HEK293T (cell line): Measurements from ENCODE around the gene UGT1A10.
"Not testable (repeated sequence)": the region's sequence is repeated elsewhere in the genome, so short reads cannot be mapped to it uniquely, and the experiment has no call there.

Source experiments
- BHLHE40 ChIP-seq: fragments of 450-650 bp; IDR thresholded peaks from 2 replicates; pipeline ENCODE4 v1.6.1; 2016; ENCODE audit warnings: mild to moderate bottlenecking, moderate library complexity, borderline replicate concordance
- CTBP1 ChIP-seq: fragments of 450-650 bp; IDR thresholded peaks from 2 replicates; pipeline ENCODE4 v1.6.1; 2016; ENCODE audit warnings: borderline replicate concordance
- ELF4 ChIP-seq: fragments of 450-650 bp; IDR thresholded peaks from 2 replicates; pipeline ENCODE4 v1.6.1; 2017; ENCODE audit warnings: antibody characterized with exemption
- FOXK2 ChIP-seq: fragments of 450-650 bp; IDR thresholded peaks from 2 replicates; pipeline ENCODE4 v1.6.1; 2016; ENCODE audit warnings: mild to moderate bottlenecking
- FOXM1 ChIP-seq: fragments of 450-650 bp; IDR thresholded peaks from 2 replicates; pipeline ENCODE4 v1.6.1; 2017; ENCODE audit warnings: mild to moderate bottlenecking, borderline replicate concordance
- HDGF ChIP-seq: fragments of 450-650 bp; IDR thresholded peaks from 2 replicates; pipeline ENCODE4 v1.6.1; 2017; ENCODE audit warnings: antibody characterized with exemption, borderline replicate concordance
- L3MBTL2 ChIP-seq: fragments of 450-650 bp; conservative IDR thresholded peaks from 2 replicates; pipeline ENCODE4 v1.6.1; 2016; ENCODE audit warnings: mild to moderate bottlenecking
- LEF1 ChIP-seq: fragments of 450-650 bp; IDR thresholded peaks from 2 replicates; pipeline ENCODE4 v1.6.1; 2017; ENCODE audit warnings: mild to moderate bottlenecking, borderline replicate concordance
- PKNOX1 ChIP-seq: fragments of 450-650 bp; IDR thresholded peaks from 2 replicates; pipeline ENCODE4 v1.6.1; 2016
- SP1 ChIP-seq: fragments of 450-650 bp; IDR thresholded peaks from 2 replicates; pipeline ENCODE4 v1.6.1; 2017
- SUZ12 ChIP-seq: fragments of 450-650 bp; IDR thresholded peaks from 2 replicates; pipeline ENCODE4 v1.6.1; 2016; ENCODE audit warnings: mild to moderate bottlenecking
- TARDBP ChIP-seq: fragments of 450-650 bp; IDR thresholded peaks from 2 replicates; pipeline ENCODE4 v1.6.1; 2016

- not testable (repeated sequence) for TF ChIP-seq BHLHE40, PKNOX1, TARDBP, CTBP1, SP1, ELF4, LEF1, L3MBTL2, SUZ12, HDGF, FOXM1, FOXK2
Observed at GRCh38 chr2:233636306-233636705, at the start of gene UGT1A10.
